GM23338 (cell line): ENCODE measurements around the gene TLR5. TPM values are rescaled to one million over a fixed set of nuclear protein-coding genes. Genes with fewer than 3 reads are reported as not detected.

Experiments used
- ATAC-seq: fragments of 200-7000 bp; cut with Tn5 transposase; 3 replicates; pipeline ENCODE4 v1.9.1; 2020
- DNase-seq: peaks from one replicate; pipeline ENCODE4 v3.0.0-alpha.2; 2015; ENCODE audit warnings: low spot score
- H2AFZ ChIP-seq: fragments of 200-600 bp; sonication (generic); 2 replicates; pipeline ENCODE4 v1.8.0; 2016; ENCODE audit warnings: antibody characterized with exemption, mild to moderate bottlenecking, moderate library complexity
- H3F3A ChIP-seq: fragments of 200-600 bp; sonication (generic); replicated peaks from 2 replicates; pipeline ENCODE4 v1.8.0; 2017; ENCODE audit warnings: antibody characterized with exemption, mixed run types, low read depth
- H3K27ac ChIP-seq: fragments of 200-600 bp; sonication (generic); 2 replicates; pipeline ENCODE4 v1.6.1; 2016; ENCODE audit warnings: low read depth
- H3K27me3 ChIP-seq: fragments of 200-600 bp; sonication (generic); 2 replicates; pipeline ENCODE4 v1.8.0; 2016; ENCODE audit warnings: mild to moderate bottlenecking, mixed run types, moderate library complexity; ENCODE audit not compliant: insufficient read depth
- H3K36me3 ChIP-seq: fragments of 200-600 bp; sonication (generic); 2 replicates; pipeline ENCODE4 v1.8.0; 2016; ENCODE audit warnings: mild to moderate bottlenecking; ENCODE audit not compliant: insufficient read depth
- H3K4me1 ChIP-seq: fragments of 200-600 bp; sonication (generic); 2 replicates; pipeline ENCODE4 v1.8.0; 2016; ENCODE audit warnings: mild to moderate bottlenecking, moderate library complexity; ENCODE audit not compliant: insufficient read depth
- H3K4me2 ChIP-seq: fragments of 200-600 bp; sonication (generic); 2 replicates; pipeline ENCODE4 v1.7.1; 2017; ENCODE audit warnings: mixed run types
- H3K4me3 ChIP-seq: fragments of 200-600 bp; sonication (generic); 2 replicates; pipeline ENCODE4 v1.6.1; 2016; ENCODE audit warnings: mixed run types
- H3K79me2 ChIP-seq: fragments of 200-600 bp; sonication (generic); replicated peaks from 2 replicates; pipeline ENCODE4 v1.8.0; 2017; ENCODE audit warnings: mild to moderate bottlenecking; ENCODE audit not compliant: insufficient read depth
- H3K9me2 ChIP-seq: fragments of 200-600 bp; sonication (generic); 2 replicates; pipeline ENCODE4 v1.8.0; 2017; ENCODE audit not compliant: insufficient read depth
- H4K20me1 ChIP-seq: fragments of 200-600 bp; sonication (generic); replicated peaks from 2 replicates; pipeline ENCODE4 v1.8.0; 2017; ENCODE audit warnings: mild to moderate bottlenecking; ENCODE audit not compliant: insufficient read depth
- H3K27ac Mint-ChIP-seq: 2 replicates; pipeline ENCODE4 v1.8.0; 2020; ENCODE audit warnings: inconsistent platforms, mild to moderate bottlenecking, moderate library complexity, mixed read lengths
- H3K27me3 Mint-ChIP-seq: 3 replicates; pipeline ENCODE4 v1.8.0; 2022; ENCODE audit warnings: low read depth, mild to moderate bottlenecking, moderate library complexity, mixed read lengths, inconsistent platforms; ENCODE audit not compliant: insufficient read depth, poor library complexity
- H3K36me3 Mint-ChIP-seq: 3 replicates; pipeline ENCODE4 v1.8.0; 2021; ENCODE audit warnings: low read depth, mild to moderate bottlenecking, inconsistent platforms, moderate library complexity, mixed read lengths
- H3K4me1 Mint-ChIP-seq: 3 replicates; pipeline ENCODE4 v1.8.0; 2020; ENCODE audit warnings: mild to moderate bottlenecking, inconsistent platforms, mixed read lengths
- H3K4me3 Mint-ChIP-seq: 3 replicates; pipeline ENCODE4 v1.8.0; 2021; ENCODE audit warnings: moderate library complexity, mild to moderate bottlenecking, inconsistent platforms, mixed read lengths
- H3K9me3 Mint-ChIP-seq: 3 replicates; pipeline ENCODE4 v1.8.0; 2020; ENCODE audit warnings: moderate library complexity, mild to moderate bottlenecking, inconsistent platforms, mixed read lengths
- CREB1 ChIP-seq: fragments of 250-450 bp; sonication (Bioruptor Pico); IDR thresholded peaks from 2 replicates; pipeline ENCODE4 v1.5.0; 2020; ENCODE audit warnings: low read depth, mild to moderate bottlenecking, moderate library complexity
- EZH2 ChIP-seq: fragments of 200-600 bp; sonication (generic); IDR thresholded peaks from one replicate; pipeline ENCODE4 v1.8.0; 2017; ENCODE audit warnings: antibody characterized with exemption, mild to moderate bottlenecking, low read depth; ENCODE audit not compliant: unreplicated experiment
- EZH2phosphoT487 ChIP-seq: fragments of 200-600 bp; sonication (generic); IDR thresholded peaks from one replicate; pipeline ENCODE4 v1.8.1; 2018; ENCODE audit warnings: antibody characterized with exemption; ENCODE audit not compliant: unreplicated experiment
- JUNB ChIP-seq: IDR thresholded peaks from one replicate; pipeline ENCODE4 v1.6.1; 2016; ENCODE audit warnings: antibody characterized with exemption; ENCODE audit not compliant: unreplicated experiment
- NANOG ChIP-seq: IDR thresholded peaks from 2 replicates; pipeline ENCODE4 v1.6.1; 2016; ENCODE audit warnings: antibody characterized with exemption, borderline replicate concordance
- POLR2AphosphoS5 ChIP-seq: IDR thresholded peaks from 2 replicates; pipeline ENCODE4 v1.6.1; 2016; ENCODE audit warnings: antibody characterized with exemption, low read depth
- STAT1 ChIP-seq: IDR thresholded peaks from one replicate; pipeline ENCODE4 v1.6.1; 2016; ENCODE audit warnings: antibody characterized with exemption; ENCODE audit not compliant: unreplicated experiment
- ZNF114 ChIP-seq: fragments of 250-450 bp; sonication (Bioruptor Pico); IDR thresholded peaks from 2 replicates; pipeline ENCODE4 v1.5.0; 2020; ENCODE audit warnings: mild to moderate bottlenecking, moderate library complexity
- ZNF331 ChIP-seq: fragments of 250-450 bp; sonication (Bioruptor Pico); IDR thresholded peaks from 2 replicates; pipeline ENCODE4 v1.5.0; 2020; ENCODE audit warnings: low read depth, mild to moderate bottlenecking, moderate library complexity
- polyA plus RNA-seq: library from polyadenylated mRNA; unstranded; fragments of >200 nt; fragmentation: Nextera tagmentation; extraction: Ambion mirVana; gene quantifications from 2 replicates; pipeline ENCODE4 v1.2.1, GENCODE V29; 2016
- total RNA-seq: library from RNA; depleted of rRNA; stranded (reverse); fragments of >200 nt; shearing (Covaris generic); gene quantifications from 2 replicates; pipeline ENCODE4 v1.2.3, GENCODE V29; 2014
- TF ChIP-seq, protein P1 (sequence below): IDR thresholded peaks from 2 replicates; pipeline ENCODE4 v1.6.1; 2016; ENCODE audit warnings: antibody characterized with exemption
- TF ChIP-seq, protein P2 (sequence below): IDR thresholded peaks from one replicate; pipeline ENCODE4 v1.6.1; 2018; ENCODE audit warnings: antibody characterized with exemption; ENCODE audit not compliant: unreplicated experiment
- TF ChIP-seq, protein P3 (sequence below), 2 experiments: fragments of 200-600 bp in 1 of 2; sonication (generic) in 1 of 2; conservative IDR thresholded peaks; 2 replicates each; pipeline versions ENCODE4 v1.5.1 to v1.6.1; 2016 to 2017; ENCODE audit warnings: antibody characterized with exemption in 2 of 2, low read depth in 2 of 2, mild to moderate bottlenecking in 2 of 2, moderate library complexity in 1 of 2
- TF ChIP-seq, protein P4 (sequence below): fragments of 250-450 bp; sonication (Bioruptor Pico); IDR thresholded peaks from 2 replicates; pipeline ENCODE4 v1.5.0; 2020; ENCODE audit warnings: mild to moderate bottlenecking, moderate library complexity

The TLR5 gene
- total and polyA plus RNA-seq, 2 experiments from 2014 or later, result 0.10 to 0.39 TPM

DNA sequence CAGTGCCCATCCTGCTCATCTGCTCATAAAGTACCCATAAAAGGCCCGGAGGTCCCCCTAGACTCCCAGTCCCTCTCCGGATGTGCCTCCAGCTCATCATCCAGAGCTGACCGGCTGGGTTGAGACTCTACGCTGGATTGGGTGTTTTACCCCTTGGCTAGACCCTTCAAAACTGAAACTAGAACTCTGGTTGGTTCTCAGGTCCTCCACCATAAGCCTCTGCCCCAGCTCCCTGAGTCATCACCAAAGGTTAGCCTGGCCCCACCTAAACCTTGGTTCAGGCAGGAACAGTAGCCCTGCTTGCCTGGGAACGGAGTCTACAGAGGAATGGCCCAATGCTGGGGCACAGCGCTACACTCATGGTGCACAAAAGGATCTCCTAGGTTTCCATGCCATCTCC lies 75.1 kb downstream of the TLR5 start:
- Histone ChIP-seq H3K9me2 (peaks cover 22% of the 10 kb centered on the region), H3K27ac (no peak overlapping the region), H3K36me3 (no peaks in the 10 kb centered on the region), H3K4me2 (no peak overlapping the region), H3F3A (no peaks in the 10 kb centered on the region), H3K4me3 (no peak overlapping the region), H3K4me1 (no peaks in the 10 kb centered on the region), H3K27me3 (no peaks in the 10 kb centered on the region), H3K79me2 (no peaks in the 10 kb centered on the region), H2AFZ (no peak overlapping the region), H4K20me1 (no peaks in the 10 kb centered on the region)
- ATAC-seq (no peak), DNase-seq (no peak)
- Mint-ChIP-seq H3K27ac (no peak overlapping the region), H3K27me3 (no peaks in the 10 kb centered on the region), H3K4me3 (no peak overlapping the region), H3K4me1 (no peaks in the 10 kb centered on the region; the same call in 2 of the 3 replicates), H3K9me3 (no peaks in the 10 kb centered on the region), H3K36me3 (no peaks in the 10 kb centered on the region)
- TF ChIP-seq EZH2phosphoT487, result no peak
- TF ChIP-seq, protein P1, sequence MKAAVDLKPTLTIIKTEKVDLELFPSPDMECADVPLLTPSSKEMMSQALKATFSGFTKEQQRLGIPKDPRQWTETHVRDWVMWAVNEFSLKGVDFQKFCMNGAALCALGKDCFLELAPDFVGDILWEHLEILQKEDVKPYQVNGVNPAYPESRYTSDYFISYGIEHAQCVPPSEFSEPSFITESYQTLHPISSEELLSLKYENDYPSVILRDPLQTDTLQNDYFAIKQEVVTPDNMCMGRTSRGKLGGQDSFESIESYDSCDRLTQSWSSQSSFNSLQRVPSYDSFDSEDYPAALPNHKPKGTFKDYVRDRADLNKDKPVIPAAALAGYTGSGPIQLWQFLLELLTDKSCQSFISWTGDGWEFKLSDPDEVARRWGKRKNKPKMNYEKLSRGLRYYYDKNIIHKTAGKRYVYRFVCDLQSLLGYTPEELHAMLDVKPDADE, result no peak
- TF ChIP-seq EZH2, result no peak
- TF ChIP-seq ZNF114 (CRISPR knock-in tag), result no peak
- no peak for TF ChIP-seq POLR2AphosphoS5
- TF ChIP-seq, protein P2, sequence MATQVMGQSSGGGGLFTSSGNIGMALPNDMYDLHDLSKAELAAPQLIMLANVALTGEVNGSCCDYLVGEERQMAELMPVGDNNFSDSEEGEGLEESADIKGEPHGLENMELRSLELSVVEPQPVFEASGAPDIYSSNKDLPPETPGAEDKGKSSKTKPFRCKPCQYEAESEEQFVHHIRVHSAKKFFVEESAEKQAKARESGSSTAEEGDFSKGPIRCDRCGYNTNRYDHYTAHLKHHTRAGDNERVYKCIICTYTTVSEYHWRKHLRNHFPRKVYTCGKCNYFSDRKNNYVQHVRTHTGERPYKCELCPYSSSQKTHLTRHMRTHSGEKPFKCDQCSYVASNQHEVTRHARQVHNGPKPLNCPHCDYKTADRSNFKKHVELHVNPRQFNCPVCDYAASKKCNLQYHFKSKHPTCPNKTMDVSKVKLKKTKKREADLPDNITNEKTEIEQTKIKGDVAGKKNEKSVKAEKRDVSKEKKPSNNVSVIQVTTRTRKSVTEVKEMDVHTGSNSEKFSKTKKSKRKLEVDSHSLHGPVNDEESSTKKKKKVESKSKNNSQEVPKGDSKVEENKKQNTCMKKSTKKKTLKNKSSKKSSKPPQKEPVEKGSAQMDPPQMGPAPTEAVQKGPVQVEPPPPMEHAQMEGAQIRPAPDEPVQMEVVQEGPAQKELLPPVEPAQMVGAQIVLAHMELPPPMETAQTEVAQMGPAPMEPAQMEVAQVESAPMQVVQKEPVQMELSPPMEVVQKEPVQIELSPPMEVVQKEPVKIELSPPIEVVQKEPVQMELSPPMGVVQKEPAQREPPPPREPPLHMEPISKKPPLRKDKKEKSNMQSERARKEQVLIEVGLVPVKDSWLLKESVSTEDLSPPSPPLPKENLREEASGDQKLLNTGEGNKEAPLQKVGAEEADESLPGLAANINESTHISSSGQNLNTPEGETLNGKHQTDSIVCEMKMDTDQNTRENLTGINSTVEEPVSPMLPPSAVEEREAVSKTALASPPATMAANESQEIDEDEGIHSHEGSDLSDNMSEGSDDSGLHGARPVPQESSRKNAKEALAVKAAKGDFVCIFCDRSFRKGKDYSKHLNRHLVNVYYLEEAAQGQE, result no peak
- TF ChIP-seq, protein P3, sequence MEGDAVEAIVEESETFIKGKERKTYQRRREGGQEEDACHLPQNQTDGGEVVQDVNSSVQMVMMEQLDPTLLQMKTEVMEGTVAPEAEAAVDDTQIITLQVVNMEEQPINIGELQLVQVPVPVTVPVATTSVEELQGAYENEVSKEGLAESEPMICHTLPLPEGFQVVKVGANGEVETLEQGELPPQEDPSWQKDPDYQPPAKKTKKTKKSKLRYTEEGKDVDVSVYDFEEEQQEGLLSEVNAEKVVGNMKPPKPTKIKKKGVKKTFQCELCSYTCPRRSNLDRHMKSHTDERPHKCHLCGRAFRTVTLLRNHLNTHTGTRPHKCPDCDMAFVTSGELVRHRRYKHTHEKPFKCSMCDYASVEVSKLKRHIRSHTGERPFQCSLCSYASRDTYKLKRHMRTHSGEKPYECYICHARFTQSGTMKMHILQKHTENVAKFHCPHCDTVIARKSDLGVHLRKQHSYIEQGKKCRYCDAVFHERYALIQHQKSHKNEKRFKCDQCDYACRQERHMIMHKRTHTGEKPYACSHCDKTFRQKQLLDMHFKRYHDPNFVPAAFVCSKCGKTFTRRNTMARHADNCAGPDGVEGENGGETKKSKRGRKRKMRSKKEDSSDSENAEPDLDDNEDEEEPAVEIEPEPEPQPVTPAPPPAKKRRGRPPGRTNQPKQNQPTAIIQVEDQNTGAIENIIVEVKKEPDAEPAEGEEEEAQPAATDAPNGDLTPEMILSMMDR (conservative IDR thresholded peaks at IDR 0.05; ENCODE audit: low read depth in 2 of 2), result no peak
- TF ChIP-seq JUNB, result no peak
- TF ChIP-seq, protein P4, sequence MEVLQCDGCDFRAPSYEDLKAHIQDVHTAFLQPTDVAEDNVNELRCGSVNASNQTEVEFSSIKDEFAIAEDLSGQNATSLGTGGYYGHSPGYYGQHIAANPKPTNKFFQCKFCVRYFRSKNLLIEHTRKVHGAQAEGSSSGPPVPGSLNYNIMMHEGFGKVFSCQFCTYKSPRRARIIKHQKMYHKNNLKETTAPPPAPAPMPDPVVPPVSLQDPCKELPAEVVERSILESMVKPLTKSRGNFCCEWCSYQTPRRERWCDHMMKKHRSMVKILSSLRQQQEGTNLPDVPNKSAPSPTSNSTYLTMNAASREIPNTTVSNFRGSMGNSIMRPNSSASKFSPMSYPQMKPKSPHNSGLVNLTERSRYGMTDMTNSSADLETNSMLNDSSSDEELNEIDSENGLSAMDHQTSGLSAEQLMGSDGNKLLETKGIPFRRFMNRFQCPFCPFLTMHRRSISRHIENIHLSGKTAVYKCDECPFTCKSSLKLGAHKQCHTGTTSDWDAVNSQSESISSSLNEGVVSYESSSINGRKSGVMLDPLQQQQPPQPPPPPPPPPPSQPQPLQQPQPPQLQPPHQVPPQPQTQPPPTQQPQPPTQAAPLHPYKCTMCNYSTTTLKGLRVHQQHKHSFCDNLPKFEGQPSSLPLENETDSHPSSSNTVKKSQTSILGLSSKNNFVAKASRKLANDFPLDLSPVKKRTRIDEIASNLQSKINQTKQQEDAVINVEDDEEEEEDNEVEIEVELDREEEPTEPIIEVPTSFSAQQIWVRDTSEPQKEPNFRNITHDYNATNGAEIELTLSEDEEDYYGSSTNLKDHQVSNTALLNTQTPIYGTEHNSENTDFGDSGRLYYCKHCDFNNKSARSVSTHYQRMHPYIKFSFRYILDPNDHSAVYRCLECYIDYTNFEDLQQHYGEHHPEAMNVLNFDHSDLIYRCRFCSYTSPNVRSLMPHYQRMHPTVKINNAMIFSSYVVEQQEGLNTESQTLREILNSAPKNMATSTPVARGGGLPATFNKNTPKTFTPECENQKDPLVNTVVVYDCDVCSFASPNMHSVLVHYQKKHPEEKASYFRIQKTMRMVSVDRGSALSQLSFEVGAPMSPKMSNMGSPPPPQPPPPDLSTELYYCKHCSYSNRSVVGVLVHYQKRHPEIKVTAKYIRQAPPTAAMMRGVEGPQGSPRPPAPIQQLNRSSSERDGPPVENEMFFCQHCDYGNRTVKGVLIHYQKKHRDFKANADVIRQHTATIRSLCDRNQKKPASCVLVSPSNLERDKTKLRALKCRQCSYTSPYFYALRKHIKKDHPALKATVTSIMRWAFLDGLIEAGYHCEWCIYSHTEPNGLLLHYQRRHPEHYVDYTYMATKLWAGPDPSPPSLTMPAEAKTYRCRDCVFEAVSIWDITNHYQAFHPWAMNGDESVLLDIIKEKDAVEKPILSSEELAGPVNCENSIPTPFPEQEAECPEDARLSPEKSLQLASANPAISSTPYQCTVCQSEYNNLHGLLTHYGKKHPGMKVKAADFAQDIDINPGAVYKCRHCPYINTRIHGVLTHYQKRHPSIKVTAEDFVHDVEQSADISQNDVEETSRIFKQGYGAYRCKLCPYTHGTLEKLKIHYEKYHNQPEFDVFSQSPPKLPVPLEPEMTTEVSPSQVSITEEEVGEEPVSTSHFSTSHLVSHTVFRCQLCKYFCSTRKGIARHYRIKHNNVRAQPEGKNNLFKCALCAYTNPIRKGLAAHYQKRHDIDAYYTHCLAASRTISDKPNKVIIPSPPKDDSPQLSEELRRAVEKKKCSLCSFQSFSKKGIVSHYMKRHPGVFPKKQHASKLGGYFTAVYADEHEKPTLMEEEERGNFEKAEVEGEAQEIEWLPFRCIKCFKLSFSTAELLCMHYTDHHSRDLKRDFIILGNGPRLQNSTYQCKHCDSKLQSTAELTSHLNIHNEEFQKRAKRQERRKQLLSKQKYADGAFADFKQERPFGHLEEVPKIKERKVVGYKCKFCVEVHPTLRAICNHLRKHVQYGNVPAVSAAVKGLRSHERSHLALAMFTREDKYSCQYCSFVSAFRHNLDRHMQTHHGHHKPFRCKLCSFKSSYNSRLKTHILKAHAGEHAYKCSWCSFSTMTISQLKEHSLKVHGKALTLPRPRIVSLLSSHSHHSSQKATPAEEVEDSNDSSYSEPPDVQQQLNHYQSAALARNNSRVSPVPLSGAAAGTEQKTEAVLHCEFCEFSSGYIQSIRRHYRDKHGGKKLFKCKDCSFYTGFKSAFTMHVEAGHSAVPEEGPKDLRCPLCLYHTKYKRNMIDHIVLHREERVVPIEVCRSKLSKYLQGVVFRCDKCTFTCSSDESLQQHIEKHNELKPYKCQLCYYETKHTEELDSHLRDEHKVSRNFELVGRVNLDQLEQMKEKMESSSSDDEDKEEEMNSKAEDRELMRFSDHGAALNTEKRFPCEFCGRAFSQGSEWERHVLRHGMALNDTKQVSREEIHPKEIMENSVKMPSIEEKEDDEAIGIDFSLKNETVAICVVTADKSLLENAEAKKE (CRISPR knock-in tag), result no peak
- TF ChIP-seq STAT1, result no peak
- no peak for TF ChIP-seq NANOG
- TF ChIP-seq ZNF331 (CRISPR knock-in tag), result no peak
- no peak for TF ChIP-seq CREB1
